Smooth muscle cell of the brain vasculature (primary cell): ENCODE data around the gene CHRNA5.
A peak's percentile ranks its signal among the peaks of the same experiment; 100 is the strongest.
"Not testable (repeated sequence)": the region's sequence is repeated elsewhere in the genome, so short reads cannot be mapped to it uniquely, and the experiment has no call there.

Source experiments
- DNase-seq: peaks from one replicate; pipeline ENCODE4 v3.0.0-alpha.2; 2012; ENCODE audit warnings: low read depth, low spot score

CHRNA5 gene

GRCh38 chr15:78565951-78566774 lies 843 bp downstream of the CHRNA5 start:
- DNase-seq = no peak

DNA sequence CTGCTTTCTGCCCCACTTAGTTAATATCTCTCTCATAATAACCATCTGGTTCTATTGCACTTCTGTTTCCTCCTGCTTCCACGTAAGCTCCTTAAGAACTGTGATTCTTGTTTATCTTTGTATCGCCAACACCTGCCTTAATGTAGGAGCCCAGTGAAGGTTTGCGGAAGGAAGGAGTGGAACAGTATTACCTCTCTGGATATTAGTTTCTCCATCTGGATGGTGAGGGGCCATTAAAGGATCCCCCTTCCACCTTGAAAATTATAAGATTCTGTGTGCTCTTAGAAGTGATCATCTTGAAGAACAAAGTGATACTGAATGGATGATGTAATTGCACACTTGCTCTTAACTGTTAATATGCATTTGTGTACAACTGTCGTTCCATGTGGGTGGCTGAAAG lies 2.2 kb downstream of the CHRNA5 start:
- no peak for DNase-seq

GRCh38 chr15:78570710-78571109 lies 5.4 kb downstream of the CHRNA5 start:
- no peak for DNase-seq

- DNase-seq = no peak
Measured at GRCh38 chr15:78571382-78571781, 6.1 kb downstream of the CHRNA5 start.

GRCh38 chr15:78573416-78573815 lies 8.1 kb downstream of the CHRNA5 start:
- DNase-seq = no peak

DNA sequence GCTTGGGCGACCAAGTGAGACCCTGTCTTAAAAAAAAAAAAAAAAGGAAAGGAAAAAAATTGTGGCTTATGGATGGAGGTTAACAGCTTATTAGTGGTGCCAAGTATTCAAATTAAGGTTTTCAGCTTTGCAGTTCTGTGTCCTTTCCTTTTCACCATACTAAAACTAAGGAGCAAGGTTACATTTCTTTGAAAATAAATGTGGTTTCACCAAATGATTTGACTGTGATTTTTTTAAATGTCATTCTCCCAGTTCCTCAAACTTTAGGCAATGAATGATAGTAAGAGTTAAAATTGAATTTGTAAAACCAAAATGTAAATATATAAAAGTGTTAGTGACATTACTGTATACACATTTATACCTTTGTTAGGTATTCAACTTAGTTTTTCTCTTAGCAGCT lies 9.6 kb downstream of the CHRNA5 start:
- DNase-seq = no peak

GRCh38 chr15:78597583-78597982 lies 32.3 kb downstream of the CHRNA5 start:
- no peak for DNase-seq

GRCh38 chr15:78598348-78598747 lies 33.0 kb downstream of the CHRNA5 start:
- no peak for DNase-seq

DNA sequence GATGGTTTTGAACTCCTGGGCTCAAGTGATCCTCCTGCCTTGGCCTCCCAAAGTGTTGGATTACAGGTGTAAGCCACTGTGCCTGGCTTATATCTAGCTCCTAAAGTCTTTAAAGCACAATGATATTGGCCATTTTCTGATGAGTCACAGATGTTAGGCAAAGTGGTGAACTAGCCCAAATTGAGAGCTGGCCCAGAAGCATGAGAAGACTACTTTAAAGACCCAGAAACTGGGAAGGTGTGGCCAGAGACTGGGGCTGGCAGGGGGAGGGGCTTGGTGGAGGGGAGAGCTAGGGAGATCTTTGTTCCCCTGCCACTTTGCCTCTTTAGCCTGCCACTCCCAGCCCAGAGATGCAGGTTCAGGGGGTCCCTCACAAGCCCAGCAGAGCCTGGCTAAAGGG lies 33.9 kb downstream of the CHRNA5 start:
- no peak for DNase-seq

- no peak for DNase-seq
Measured at GRCh38 chr15:78603467-78603866, 38.1 kb downstream of the CHRNA5 start.

- no peak for DNase-seq
Measured at GRCh38 chr15:78604420-78604819, 39.1 kb downstream of the CHRNA5 start.

DNA sequence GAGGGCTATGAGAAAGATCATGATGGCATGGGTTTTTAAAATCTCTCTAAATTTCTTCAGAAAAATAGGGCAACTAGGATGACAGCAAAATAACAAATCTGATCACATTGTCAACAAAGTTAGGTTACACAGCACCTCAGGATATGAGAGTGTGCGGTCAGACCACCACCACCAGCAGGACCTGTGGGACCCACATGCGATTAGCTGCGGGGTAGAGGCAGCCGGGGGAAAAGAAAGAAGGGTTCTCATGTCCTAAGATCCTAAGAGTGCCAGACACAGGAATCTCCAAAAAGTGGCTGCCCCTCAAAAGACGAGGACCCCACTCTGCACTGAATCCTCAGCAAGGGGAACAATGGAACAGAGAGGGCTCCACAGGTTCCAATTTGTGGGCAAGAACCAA lies 39.9 kb downstream of the CHRNA5 start:
- no peak for DNase-seq

- no peak for DNase-seq
Measured at GRCh38 chr15:78605680-78606079, 40.4 kb downstream of the CHRNA5 start.

DNA sequence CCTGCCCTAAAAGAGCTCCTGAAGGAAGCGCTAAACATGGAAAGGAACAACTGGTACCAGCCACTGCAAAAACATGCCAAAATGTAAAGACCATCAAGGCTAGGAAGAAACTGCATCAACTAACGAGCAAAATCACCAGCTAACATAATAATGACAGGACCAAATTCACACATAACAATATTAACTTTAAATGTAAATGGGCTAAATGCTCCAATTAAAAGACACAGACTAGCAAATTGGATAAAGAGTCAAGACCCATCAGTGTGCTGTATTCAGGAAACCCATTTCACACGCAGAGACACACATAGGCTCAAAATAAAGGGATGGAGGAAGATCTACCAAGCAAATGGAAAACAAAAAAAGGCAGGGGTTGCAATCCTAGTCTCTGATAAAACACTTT lies 44.2 kb downstream of the CHRNA5 start:
- not testable (repeated sequence) for DNase-seq

DNA sequence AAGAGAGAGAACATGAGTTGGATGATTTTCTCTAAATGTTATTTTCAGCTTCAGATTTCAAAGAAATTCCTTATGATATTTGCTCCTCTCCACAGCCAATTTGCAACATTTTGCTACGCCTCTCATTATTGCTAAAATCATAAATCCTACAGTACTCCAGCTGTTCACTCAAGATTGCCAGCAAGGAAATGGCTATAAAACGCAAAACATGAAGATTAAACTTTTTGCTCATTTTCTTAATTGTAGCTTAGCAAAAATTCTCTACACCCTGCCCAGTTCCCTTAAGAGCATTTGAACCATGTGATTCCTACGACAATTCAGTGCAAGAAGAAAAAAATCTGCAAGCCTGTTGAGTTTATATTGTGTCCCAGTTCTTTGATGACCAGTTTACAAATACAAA lies 48.7 kb downstream of the CHRNA5 start:
- DNase-seq = no peak

GRCh38 chr15:78615151-78615589 lies 49.9 kb downstream of the CHRNA5 start:
- no peak for DNase-seq

DNA sequence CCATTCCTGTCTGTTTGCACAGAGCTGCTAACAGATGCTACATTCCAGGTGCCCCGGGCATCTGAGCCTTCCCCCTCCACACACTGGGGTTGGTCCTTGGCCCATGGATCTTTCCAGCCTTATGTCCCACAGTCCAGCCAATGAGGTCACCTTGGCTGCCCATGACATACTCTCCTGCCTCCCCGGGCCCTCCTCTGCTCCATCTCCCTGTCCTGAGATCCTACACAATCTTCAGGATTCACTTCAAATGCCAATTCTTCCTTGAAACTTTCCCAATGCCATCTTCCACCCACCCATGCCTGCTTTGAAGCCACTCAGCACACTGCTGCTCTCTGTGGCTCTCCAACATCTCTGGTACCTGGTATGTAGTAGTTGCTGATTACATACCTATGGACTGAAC lies 51.2 kb downstream of the CHRNA5 start:
- DNase-seq = no peak

GRCh38 chr15:78617076-78617475 lies 51.8 kb downstream of the CHRNA5 start:
- no peak for DNase-seq

GRCh38 chr15:78617516-78617915 lies 52.2 kb downstream of the CHRNA5 start:
- DNase-seq = no peak

- no peak for DNase-seq
Measured at GRCh38 chr15:78618064-78618463, 52.7 kb downstream of the CHRNA5 start.

- peak; percentile 68 for DNase-seq
Measured at GRCh38 chr15:78618490-78618934, 53.2 kb downstream of the CHRNA5 start.

- no peak for DNase-seq
Measured at GRCh38 chr15:78619022-78619950, 54.0 kb downstream of the CHRNA5 start.
